Activated CD8-positive, alpha-beta memory T cell treated with anti-CD3 and anti-CD28 coated beads, Interleukin-2, amount 50 U/mL, for 1 hour (primary cell): ENCODE data around the gene SLC1A3.

ENCODE experiments used
- DNase-seq: peaks from one replicate; pipeline ENCODE4 v3.0.0-alpha.2; 2020; ENCODE audit errors: extremely low read depth

Gene SLC1A3

GRCh38 chr5:36717131-36717695 lies 110.8 kb downstream of the SLC1A3 start:
- DNase-seq, result no peak

DNA sequence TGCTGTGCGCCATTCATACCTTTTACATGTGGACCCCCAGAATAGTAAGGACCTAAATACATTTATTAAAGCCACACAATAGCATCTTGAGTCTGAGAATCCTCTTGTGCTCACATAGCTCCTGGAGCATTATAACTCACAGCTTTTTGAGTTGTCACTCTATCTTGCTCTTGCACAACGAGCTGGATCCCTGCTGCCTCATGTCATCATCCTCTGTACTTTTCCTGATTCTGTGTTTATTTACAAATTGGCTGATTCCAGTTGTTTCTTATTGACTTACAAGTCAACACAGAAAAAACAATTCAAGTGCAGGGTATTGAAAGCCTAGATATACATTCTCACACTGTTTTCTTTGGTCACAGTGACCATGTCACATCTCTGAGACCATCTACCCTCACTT lies 112.9 kb downstream of the SLC1A3 start:
- DNase-seq, result no peak

DNA sequence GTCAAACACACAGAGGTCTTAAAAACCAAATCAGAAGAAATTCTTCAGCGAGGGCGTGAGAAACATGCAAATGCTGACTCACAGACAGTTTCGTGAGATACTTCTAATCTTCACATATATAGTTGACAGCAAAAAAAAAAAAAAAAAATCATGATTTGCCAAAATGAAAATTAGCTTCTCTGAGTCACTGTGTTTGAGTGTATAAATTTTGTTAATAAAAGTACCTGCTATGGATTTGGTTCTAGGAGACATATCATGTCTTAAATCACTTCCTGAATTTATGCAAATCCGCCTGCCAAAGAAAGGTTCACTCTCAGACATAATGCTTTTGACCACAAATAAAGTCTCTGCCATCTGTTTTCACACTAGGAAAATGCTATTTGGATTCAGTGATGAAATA lies 114.3 kb downstream of the SLC1A3 start:
- DNase-seq, result no peak

GRCh38 chr5:36721664-36722235 lies 115.3 kb downstream of the SLC1A3 start:
- DNase-seq, result no peak

DNA sequence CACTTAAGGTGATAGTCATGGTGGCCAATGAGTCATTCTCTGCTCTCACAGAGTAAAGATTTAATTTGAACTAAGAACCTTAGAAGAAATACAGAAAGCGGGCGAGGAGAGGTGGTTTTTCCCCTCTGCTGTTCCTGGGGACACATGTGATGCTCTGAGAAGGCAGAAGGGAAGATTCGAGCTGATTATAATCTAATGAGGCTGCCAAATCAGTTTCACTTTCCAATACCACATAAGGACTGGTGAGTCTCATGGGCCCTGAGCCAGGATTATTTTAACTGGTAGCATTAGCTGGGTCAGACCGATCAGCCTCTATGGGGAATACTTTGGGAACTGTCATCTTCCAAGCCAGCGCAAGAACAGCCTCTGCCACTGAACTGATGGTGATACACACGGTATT lies 116.5 kb downstream of the SLC1A3 start:
- no peak for DNase-seq

DNA sequence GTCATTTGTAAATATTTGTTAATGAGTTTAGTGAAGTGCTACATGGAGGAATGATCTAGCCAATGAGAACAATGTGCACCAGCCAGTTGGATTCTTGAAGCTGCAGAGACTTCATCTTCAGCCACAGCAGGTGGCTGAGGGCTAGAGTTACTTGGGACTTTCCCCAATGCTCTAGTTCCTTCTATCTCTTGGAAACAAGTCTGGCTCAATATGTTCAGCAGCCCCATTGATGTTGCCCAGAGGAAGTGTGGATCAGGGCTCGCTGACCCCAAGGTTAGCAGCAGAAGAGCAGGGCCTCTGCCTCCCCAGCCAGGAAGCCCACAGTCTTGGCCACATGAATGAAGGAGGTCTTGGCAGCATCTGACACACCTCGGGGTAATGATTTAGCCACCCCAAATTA lies 117.5 kb downstream of the SLC1A3 start:
- DNase-seq, result no peak

DNA sequence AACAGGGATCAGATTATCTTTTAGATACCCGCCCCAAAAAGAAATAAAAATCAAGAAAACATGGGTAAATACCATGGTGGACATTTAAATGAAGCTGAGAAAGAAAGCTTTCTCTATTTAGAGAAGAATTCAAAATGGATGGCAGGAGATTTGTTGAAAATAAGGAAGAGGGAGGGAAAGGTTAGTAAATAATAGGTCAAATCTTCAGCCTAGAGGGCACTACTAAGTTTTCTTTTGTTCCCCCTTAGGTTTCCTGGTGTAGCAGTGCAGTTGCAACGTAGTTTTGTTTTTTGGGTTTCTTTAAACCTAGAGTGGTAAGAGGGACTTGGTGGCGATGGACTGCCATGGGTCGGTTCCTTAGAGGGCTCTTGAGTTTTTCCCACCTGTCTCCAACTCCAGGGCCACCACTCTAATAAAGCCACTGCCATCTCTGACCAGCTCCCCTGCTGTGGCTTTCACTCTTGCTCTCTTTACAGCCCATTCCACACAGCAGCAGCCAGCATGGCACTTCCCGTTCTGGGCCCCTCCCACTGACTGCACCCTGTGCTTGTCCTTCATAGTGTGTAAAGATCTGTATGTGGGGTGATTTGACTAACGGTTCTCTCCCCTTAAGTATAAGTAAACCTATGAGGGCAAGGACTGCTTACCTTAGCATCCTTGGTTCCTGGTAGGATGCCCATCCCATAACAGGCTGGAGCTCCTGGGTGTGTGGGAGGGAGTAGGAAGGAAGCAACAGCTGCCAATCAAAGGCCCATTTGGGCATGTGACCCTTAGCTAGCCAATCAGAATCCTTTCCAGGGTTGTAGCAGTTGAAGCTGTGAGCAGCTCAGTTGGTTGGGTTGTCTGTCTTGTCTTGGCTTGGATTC lies 118.3 kb downstream of the SLC1A3 start:
- DNase-seq, result no peak

GRCh38 chr5:36726317-36726716 lies 119.9 kb downstream of the SLC1A3 start:
- no peak for DNase-seq

DNA sequence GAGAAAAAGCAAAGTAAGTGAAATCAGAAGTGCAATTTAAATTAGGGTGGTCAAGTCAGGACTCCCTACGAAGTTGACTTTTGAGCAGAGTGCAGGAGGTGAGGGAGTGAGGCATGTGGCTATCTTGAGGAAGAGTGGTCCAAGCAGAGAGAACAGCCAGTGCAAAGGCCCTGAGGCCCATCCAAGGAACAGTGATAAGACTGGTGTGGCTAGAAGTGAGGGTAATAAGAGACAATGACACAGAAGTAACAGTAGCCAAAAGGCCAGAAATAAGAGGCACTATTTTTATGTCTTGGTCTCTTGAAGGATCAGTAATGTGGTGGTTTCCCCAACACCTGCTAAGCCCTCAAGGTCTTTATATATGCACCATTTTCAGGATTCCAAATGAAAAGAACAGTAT lies 120.4 kb downstream of the SLC1A3 start:
- DNase-seq, result no peak

- no peak for DNase-seq
Observed at GRCh38 chr5:36728697-36729543, 122.5 kb downstream of the SLC1A3 start.

DNA sequence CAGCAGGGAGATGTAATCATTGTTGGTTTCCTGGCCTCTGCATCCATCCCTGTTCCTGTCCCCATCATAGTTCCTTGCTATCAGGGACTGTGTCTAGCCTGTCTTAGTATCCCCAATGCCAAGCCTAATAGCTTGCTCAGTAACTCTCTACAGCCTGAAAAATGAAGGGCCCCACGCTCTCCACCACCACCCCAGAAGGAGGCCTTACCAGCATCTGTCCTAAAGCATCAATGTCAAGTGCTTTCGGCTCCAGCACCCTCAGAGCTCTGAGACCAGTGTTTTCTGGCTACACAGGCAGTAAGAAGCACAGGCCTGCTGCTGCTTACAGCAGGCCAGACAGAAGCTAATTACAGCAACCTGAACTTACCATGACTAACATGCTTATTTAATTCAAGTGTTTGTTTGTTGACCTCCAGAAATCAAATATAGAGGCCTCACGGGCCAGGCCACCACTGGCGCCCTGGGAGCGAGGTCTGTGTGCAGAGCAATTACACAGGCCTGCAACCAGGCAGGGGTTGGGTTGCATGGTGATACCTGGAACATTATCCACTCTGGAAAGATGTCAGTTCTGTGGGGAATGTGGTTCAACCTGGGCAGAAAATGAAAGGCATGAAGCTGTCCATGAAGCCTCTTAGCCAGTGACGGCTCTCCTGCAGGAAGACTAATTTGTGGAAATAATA lies 124.3 kb downstream of the SLC1A3 start:
- DNase-seq, result no peak

GRCh38 chr5:36733183-36733582 lies 126.8 kb downstream of the SLC1A3 start:
- no peak for DNase-seq

DNA sequence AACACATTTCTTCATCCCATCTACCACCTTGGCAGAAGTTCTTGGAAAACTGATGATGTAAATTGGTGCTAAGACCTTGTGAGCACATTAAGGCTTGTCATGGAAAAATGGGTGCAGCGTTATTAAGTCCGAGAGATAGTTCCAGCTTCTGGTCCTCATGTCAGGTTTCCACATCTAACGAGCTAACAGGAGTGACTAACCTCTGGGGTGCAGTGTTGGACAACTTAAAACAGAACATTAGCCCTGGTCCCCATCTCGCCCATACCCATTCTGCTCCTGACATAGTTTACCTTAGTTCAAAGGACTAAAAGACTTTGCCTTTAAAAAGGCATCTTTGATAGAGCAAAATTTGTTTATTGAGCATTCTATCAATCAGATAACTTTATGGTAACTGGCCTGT lies 128.0 kb downstream of the SLC1A3 start:
- DNase-seq, result no peak

- DNase-seq, result no peak
Observed at GRCh38 chr5:36735891-36736290, 129.5 kb downstream of the SLC1A3 start.
